ENCODE measurements around the gene NUBPL.
"Not testable (repeated sequence)": the region's sequence is repeated elsewhere in the genome, so short reads cannot be mapped to it uniquely, and the experiment has no call there.

Gene NUBPL

GRCh38 chr14:31884776-31885379 is 323.7 kb downstream of the NUBPL start:
- no peak for DNase-seq

- no peak for DNase-seq
Observed at GRCh38 chr14:31886156-31886835, 325.1 kb downstream of the NUBPL start.

- DNase-seq: no peak
Observed at GRCh38 chr14:31887929-31888580, 326.9 kb downstream of the NUBPL start.

DNA sequence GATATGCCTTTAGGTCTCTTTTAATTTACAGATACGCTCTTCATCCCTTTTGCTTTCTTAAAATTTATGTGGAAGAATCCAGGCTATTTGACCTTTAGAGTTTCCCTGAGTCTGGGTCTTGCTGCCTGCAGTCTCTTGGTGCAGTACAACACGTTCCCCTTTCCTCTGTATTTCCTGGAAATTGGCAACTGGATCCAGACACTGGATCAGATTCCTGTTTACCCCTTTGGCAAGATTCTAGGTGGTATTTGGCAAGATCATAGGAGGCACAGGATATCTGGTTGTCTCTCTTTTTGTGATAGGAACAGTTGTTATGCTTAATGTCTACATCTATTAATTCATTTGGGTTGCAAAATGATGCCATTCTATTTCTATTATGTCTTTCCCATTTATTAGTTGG is 328.1 kb downstream of the NUBPL start:
- no peak for DNase-seq

- DNase-seq: not testable (repeated sequence)
Observed at GRCh38 chr14:31890202-31890601, 329.0 kb downstream of the NUBPL start.

- no peak for DNase-seq
Observed at GRCh38 chr14:31893221-31893757, 332.1 kb downstream of the NUBPL start.

DNA sequence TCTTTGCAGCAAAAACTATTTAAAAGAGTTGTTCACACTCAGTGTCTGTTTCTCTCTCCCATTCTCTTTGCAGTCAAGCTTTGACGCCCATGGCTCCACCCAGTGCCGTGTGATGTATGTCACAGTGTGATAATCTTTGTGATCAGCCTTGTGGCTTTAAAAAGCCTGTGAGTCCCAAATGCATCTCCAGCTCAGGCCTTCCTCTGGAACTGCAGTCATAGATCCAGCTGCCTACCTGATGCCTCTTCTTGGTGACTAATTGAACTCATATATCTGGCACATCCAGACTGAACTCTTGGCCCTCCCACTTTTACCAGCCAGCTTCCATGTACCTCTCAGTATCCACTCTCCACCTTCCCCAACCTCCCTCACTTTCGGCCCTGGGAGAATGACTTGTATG is 333.1 kb downstream of the NUBPL start:
- DNase-seq: no peak

DNA sequence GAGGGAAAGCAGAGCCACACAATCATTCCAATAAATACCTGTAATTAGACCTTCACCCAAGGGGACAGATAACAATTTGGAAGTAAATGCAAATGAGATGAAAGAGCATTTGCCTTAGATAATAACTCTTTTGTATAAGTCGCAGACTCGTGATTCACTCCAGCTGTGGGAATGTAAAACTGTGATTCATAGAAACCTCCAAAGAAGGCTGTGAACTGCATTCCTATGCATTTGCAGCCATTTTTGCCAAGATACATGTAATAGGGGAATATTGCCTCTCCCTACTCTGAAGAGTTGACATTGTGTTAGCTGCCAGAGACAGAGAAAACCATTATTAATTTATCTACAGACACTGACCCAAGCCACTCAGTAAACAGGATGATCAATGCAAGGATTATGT is 334.0 kb downstream of the NUBPL start:
- no peak for DNase-seq

DNA sequence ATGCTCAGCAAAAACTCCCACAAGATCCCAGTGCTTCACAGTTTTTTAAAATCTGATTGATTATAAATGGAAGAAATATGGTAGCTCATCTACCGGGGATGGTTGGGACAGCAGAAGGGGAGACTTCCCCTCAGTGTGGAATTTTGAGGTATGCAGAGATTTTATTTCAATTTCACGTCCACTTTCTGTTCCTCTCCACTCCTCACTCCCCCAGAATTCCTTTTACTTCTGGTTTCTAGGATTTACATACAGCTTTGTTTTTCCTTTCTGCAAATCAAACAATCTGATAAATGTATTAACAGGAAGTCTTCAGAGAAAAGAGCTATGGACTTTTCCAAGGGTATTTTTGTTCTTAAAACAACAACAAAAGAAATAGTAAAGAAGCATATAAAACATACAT is 334.4 kb downstream of the NUBPL start:
- DNase-seq: no peak

DNA sequence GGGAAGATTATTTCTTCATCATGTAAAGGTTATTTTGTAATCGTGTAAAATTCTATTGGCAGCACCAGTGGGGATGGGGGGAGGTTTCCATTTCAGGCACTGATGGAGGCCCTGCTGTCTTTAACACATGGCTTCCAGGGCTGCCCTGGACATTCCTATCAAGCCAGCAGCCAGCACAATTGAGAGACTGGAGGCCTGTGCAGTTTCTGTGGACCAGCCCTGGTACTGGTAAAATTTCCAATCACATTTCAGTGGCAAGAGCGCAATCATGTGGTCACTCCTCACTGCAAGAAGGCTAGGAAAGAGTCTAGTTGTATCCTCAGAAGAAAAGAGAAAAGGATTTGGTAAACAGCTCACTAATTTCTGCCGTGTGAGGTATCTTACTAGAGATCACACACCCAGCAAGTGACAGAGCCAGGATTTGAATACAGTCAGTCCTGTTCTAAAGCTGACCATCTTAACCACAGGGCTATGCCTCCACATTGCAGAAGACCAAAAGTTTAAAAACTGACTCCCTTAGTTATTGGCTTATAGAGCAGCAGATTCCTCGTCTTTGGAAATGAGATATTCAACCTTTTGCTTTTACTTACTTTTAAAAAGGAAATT is 336.5 kb downstream of the NUBPL start:
- no peak for DNase-seq

- DNase-seq: no peak
Observed at GRCh38 chr14:31898838-31899528, 337.8 kb downstream of the NUBPL start.

- DNase-seq: no peak
Observed at GRCh38 chr14:31902002-31902401, 340.8 kb downstream of the NUBPL start.

DNA sequence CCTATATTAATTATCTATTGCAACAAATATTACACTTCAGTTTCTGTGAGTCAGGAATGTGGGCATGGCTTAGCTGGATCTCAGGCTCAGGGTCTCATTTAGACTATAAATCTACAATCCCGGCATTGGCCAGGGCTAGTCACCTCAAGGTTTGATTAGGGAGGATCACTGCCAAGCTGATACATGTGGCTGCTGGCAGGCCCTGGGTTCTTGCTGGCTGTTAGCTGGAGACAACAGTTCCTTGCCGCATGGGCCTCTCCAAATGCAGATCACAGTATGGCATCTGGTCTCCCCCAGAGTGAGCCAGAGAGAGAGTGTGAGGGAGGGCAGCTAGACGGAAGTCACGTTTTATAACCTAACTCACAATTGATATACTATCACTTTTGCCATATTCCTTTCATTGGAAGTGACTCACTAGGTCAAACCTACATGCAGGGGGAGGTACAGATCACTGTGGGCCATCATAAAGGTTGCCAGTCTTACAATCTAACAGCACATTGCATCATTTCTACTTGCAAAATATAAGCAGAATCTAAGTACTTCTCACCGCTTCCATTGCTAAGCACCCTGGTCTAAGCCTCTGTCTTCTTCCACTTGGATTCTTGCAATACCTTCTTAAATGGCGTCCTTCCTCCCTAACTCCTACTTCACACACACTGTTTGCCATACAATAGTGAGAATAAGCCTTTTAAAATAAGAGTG is 341.9 kb downstream of the NUBPL start:
- DNase-seq: no peak

GRCh38 chr14:31909977-31910376 is 348.8 kb downstream of the NUBPL start:
- DNase-seq: no peak
